GM21717 (cell line): ENCODE measurements around the gene ARID1B.

Source experiments
- ATAC-seq: cut with Tn5 transposase; IDR thresholded peaks from one replicate; pipeline ENCODE4 v1.9.1; 2021; ENCODE audit warnings: mild to moderate bottlenecking, moderate library complexity; ENCODE audit not compliant: unreplicated experiment

Gene ARID1B

DNA sequence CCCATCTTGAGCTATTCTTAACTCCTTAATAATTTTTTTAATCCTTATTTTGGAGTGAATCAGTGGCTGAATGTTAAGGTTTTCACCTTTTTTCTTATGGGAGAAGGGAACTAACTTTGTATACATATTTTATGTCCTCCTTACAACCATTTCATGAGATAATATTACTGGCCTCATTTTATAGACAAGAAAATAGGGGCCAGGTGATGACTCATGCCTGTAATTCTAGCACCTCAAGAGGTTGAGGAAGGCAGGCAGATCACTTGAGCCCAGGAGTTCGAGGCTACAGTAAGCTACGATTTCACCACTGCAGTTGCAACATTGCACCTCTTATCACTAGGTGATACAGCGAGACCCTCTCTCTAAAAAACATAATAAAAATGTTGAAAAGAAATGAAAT lies 417.5 kb downstream of the ARID1B start:
- ATAC-seq: no peak

- no peak for ATAC-seq
Observed at GRCh38 chr6:157196391-157196790, 419.2 kb downstream of the ARID1B start.

GRCh38 chr6:157198425-157199279 lies 421.5 kb downstream of the ARID1B start:
- no peak for ATAC-seq

GRCh38 chr6:157200117-157200516 lies 422.9 kb downstream of the ARID1B start:
- no peak for ATAC-seq

DNA sequence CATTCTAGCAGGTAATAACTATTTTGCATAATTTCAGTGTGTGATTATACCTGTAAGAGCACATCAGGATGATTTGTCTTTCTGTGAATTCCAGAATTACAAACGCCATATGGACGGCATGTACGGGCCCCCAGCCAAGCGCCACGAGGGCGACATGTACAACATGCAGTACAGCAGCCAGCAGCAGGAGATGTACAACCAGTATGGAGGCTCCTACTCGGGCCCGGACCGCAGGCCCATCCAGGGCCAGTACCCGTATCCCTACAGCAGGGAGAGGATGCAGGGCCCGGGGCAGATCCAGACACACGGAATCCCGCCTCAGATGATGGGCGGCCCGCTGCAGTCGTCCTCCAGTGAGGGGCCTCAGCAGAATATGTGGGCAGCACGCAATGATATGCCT lies 423.4 kb downstream of the ARID1B start:
- ATAC-seq: no peak

DNA sequence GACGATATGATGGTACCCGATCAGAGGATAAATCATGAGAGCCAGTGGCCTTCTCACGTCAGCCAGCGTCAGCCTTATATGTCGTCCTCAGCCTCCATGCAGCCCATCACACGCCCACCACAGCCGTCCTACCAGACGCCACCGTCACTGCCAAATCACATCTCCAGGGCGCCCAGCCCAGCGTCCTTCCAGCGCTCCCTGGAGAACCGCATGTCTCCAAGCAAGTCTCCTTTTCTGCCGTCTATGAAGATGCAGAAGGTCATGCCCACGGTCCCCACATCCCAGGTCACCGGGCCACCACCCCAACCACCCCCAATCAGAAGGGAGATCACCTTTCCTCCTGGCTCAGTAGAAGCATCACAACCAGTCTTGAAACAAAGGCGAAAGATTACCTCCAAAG lies 423.9 kb downstream of the ARID1B start:
- ATAC-seq: no peak

DNA sequence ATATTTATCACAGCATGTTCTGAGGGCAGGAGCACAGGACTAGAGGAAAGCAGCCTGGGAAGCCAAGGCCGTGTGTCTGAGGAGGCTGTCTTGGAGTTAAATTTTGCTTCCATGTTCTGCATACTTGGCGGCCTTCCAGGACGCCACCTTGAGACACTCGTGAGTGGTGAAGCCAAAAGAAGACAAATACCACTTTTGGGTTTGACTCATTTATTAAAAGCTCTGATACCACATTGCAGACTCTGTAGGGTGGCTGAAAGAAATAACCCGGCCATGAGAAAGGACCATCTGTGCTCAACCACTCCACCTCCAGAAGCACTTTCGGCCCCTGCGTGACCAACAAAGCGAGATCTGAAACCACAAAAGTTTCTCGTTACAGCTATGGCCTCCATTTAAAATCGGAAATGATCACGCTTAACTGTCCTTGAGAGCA lies 426.1 kb downstream of the ARID1B start:
- no peak for ATAC-seq

DNA sequence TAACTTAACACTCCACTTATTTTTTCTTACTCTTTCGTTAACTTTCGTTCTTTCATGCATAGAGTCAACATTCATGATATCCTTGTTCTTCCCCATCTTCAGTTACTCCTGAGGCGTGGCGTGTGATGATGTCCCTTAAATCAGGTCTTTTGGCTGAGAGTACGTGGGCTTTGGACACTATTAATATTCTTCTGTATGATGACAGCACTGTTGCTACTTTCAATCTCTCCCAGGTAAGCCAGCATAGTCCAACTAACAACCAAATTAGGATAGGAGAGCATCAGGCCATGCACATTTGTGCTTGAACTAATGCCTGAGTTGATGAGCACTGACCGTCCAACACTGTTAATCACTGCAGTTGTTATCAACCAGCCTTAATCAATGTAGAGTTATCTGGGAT lies 426.6 kb downstream of the ARID1B start:
- ATAC-seq: no peak

DNA sequence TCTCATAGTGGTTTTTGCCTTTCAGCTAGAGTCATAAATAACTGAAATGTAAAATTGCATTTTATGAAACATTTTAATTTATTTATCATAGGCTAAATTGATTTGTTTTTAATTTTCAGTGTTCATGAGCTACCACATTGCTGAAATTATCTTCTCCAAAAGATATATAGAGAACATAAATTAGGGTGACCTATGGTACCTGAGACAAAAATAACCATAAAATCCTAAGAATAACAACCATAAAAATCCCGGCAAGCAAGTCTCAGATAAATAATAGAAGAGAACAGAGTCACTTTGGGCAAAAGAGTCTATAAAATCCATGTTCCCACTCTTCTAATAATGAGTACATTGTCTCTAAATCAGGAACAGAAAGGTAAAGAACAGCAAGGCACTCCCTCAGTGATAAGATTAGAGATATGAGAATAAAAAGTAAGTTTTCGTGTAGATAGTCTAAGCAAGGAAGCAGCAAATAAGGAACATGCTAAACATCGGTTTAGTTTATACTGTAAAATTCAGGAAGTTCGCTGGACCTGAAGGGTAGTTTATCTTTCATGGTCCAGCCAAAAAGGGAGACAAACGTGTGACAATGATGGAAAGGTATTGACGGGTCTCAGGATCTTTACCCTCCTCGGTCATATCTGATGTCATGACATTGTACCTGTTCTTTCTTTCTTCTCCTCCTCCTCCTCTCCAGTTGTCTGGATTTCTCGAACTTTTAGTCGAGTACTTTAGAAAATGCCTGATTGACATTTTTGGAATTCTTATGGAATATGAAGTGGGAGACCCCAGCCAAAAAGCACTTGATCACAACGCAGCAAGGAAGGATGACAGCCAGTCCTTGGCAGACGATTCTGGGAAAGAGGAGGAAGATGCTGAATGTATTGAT lies 428.5 kb downstream of the ARID1B start:
- ATAC-seq: no peak

- no peak for ATAC-seq
Observed at GRCh38 chr6:157206359-157206815, 429.2 kb downstream of the ARID1B start.

DNA sequence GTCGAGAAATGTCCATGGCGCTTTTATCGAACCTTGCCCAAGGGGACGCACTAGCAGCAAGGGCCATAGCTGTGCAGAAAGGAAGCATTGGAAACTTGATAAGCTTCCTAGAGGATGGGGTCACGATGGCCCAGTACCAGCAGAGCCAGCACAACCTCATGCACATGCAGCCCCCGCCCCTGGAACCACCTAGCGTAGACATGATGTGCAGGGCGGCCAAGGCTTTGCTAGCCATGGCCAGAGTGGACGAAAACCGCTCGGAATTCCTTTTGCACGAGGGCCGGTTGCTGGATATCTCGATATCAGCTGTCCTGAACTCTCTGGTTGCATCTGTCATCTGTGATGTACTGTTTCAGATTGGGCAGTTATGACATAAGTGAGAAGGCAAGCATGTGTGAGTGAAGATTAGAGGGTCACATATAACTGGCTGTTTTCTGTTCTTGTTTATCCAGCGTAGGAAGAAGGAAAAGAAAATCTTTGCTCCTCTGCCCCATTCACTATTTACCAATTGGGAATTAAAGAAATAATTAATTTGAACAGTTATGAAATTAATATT lies 430.4 kb downstream of the ARID1B start:
- no peak for ATAC-seq

DNA sequence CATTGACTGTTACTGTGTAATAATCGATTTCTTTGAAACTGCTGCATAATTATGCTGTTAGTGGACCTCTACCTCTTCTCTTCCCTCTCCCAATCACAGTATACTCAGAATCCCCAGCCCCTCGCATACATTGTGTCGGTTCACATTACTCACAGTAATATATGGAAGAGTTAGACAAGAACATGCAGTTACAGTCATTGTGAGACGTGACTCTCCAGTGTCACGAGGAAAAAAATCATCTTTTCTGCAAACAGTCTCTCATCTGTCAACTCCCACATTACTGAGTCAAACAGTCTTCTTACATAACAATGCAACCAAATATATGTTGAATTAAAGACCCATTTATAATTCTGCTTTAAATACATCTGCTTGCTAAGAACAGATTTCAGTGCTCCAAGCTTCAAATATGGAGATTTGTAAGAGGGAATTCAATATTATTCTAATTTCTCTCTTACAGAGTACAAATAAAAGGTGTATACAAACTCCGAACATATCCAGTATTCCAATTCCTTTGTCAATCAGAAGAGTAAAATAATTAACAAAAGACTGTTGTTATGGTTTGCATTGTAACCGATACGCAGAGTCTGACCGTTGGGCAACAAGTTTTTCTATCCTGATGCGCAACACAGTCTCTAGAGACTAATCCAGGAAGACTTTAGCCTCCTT lies 432.8 kb downstream of the ARID1B start:
- ATAC-seq: no peak

GRCh38 chr6:157210954-157211353 lies 433.8 kb downstream of the ARID1B start:
- ATAC-seq: no peak

GRCh38 chr6:157211603-157212455 lies 434.7 kb downstream of the ARID1B start:
- no peak for ATAC-seq

GRCh38 chr6:157213426-157213825 lies 436.2 kb downstream of the ARID1B start:
- no peak for ATAC-seq

- ATAC-seq: no peak
Observed at GRCh38 chr6:157213907-157214565, 436.9 kb downstream of the ARID1B start.

DNA sequence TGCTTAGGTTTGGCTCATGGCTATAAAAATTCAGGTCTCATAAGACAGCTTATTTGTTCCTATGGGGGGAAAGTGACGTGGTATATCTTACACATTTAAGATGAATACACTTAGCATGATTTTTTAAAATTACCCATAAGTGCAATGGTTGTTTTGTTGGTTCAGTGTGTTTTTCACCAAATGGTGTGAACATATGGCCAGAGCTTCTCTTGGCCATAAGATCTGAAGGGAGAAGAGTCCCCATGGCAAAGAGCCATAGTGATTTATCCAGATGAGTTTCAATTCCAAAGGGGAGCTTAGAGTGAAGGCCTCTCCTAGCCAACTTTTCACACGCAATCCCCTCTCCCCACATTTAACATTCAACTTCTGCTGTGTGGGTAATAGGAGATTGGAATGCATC lies 438.5 kb downstream of the ARID1B start:
- no peak for ATAC-seq

GRCh38 chr6:157216570-157216969 lies 439.4 kb downstream of the ARID1B start:
- no peak for ATAC-seq

- ATAC-seq: no peak
Observed at GRCh38 chr6:157217198-157217893, 440.2 kb downstream of the ARID1B start.
